ENCODE measurements around the gene TNNI3. TPM values are rescaled to one million over a fixed set of nuclear protein-coding genes. Genes with fewer than 3 reads are reported as not detected.
A peak's percentile ranks its signal among the peaks of the same experiment; 100 is the strongest.
"Not testable (repeated sequence)": the region's sequence is repeated elsewhere in the genome, so short reads cannot be mapped to it uniquely, and the experiment has no call there.

TNNI3 gene
- polyA plus RNA-seq, 3 donors from 2014 or later = 1.5 TPM; not detected in 2

GRCh38 chr19:55165952-55166529 is 8.5 kb upstream of the TNNI3 start:
- Mint-ChIP-seq H3K27ac (peak overlapping the region in 1 of 6 donors; percentile 21), H3K4me3 (peak overlapping the region; percentile 33 to 76 (median 57)), H3K9me3 (peaks cover 0 to 7% (median 0%) of the 10 kb centered on the region in 6 donors), H3K27me3 (ENCODE audit: low read depth in 3 of 3) (peaks cover 11 to 42% (median 22%) of the 10 kb centered on the region in 3 donors), H3K4me1 (peaks cover 13 to 14% of the 10 kb centered on the region in 2 donors), H3K36me3 (no peaks in the 10 kb centered on the region)
- peak; percentile 13 to 56 (median 44) for DNase-seq

GRCh38 chr19:55161571-55162322 is 4.2 kb upstream of the TNNI3 start:
- Mint-ChIP-seq H3K27me3 (ENCODE audit: low read depth in 3 of 3) (peaks cover 9 to 27% (median 15%) of the 10 kb centered on the region in 3 donors), H3K4me1 (peaks cover 7 to 13% of the 10 kb centered on the region in 2 donors), H3K27ac (no peak overlapping the region), H3K4me3 (no peak overlapping the region), H3K36me3 (no peaks in the 10 kb centered on the region), H3K9me3 (peaks cover 0 to 3% (median 0%) of the 10 kb centered on the region in 6 donors)
- no peak for DNase-seq

- Mint-ChIP-seq H3K9me3 (peaks cover 0 to 2% (median 0%) of the 10 kb centered on the region in 6 donors), H3K36me3 (no peaks in the 10 kb centered on the region), H3K4me1 (peaks cover 7 to 12% of the 10 kb centered on the region in 2 donors), H3K27me3 (ENCODE audit: low read depth in 3 of 3) (peaks cover 5 to 21% (median 12%) of the 10 kb centered on the region in 3 donors), H3K4me3 (no peak overlapping the region), H3K27ac (no peak overlapping the region)
- no peak for DNase-seq
These were observed 3.4 kb upstream of the TNNI3 start for GRCh38 chr19:55160986-55161365.

GRCh38 chr19:55160128-55160985 is 2.8 kb upstream of the TNNI3 start:
- Mint-ChIP-seq H3K27me3 (ENCODE audit: low read depth in 3 of 3) (peaks cover 5 to 21% (median 6%) of the 10 kb centered on the region in 3 donors), H3K9me3 (peaks cover 0 to 2% (median 0%) of the 10 kb centered on the region in 6 donors)

GRCh38 chr19:55158848-55159749 is 1.6 kb upstream of the TNNI3 start:
- no peak overlapping the region for H3K4me3 Mint-ChIP-seq
- DNase-seq = no peak
- H3K4me1 Mint-ChIP-seq = peaks cover 12 to 14% of the 10 kb centered on the region in 2 donors
- no peaks in the 10 kb centered on the region for H3K36me3 Mint-ChIP-seq
- no peak overlapping the region for H3K27ac Mint-ChIP-seq
- H3K27me3 Mint-ChIP-seq (ENCODE audit: low read depth in 3 of 3) = peaks cover 2 to 19% (median 7%) of the 10 kb centered on the region in 3 donors
- H3K9me3 Mint-ChIP-seq = peaks cover 0 to 2% (median 0%) of the 10 kb centered on the region in 6 donors

More at GRCh38 chr19:55160128-55160985, 2.8 kb upstream of the TNNI3 start:
- Mint-ChIP-seq H3K36me3 (no peaks in the 10 kb centered on the region), H3K4me1 (peaks cover 7 to 11% of the 10 kb centered on the region in 2 donors), H3K4me3 (peak overlapping the region in 2 of 5 donors; percentile 12 to 70), H3K27ac (peak overlapping the region in 1 of 6 donors; percentile 70)
- DNase-seq = peak; percentile 86 to 87 (median 86)

GRCh38 chr19:55158423-55158822 is 891 bp upstream of the TNNI3 start:
- Mint-ChIP-seq H3K27ac (no peak overlapping the region), H3K4me1 (peaks cover 17 to 19% of the 10 kb centered on the region in 2 donors), H3K36me3 (no peaks in the 10 kb centered on the region), H3K9me3 (peaks cover 0 to 2% (median 0%) of the 10 kb centered on the region in 6 donors), H3K27me3 (ENCODE audit: low read depth in 3 of 3) (peaks cover 6 to 15% (median 7%) of the 10 kb centered on the region in 3 donors), H3K4me3 (peak overlapping the region in 1 of 5 donors; percentile 30)
- no peak for DNase-seq

GRCh38 chr19:55156202-55157063 is 1.1 kb downstream of the TNNI3 start:
- no peaks in the 10 kb centered on the region for H3K36me3 Mint-ChIP-seq
- H3K4me3 Mint-ChIP-seq = peak overlapping the region; percentile 26 to 47 (median 32)
- H3K4me1 Mint-ChIP-seq = peaks cover 27 to 29% of the 10 kb centered on the region in 2 donors
- peak in 1 of 3 donors; percentile 26 for DNase-seq
- peaks cover 6 to 14% (median 7%) of the 10 kb centered on the region in 3 donors for H3K27me3 Mint-ChIP-seq (ENCODE audit: low read depth in 3 of 3)
- H3K27ac Mint-ChIP-seq = no peak overlapping the region
- H3K9me3 Mint-ChIP-seq = peaks cover 0 to 7% (median 0%) of the 10 kb centered on the region in 6 donors

- peaks cover 28 to 29% of the 10 kb centered on the region in 2 donors for H3K4me1 Mint-ChIP-seq
- not testable (repeated sequence) for H3K4me3 Mint-ChIP-seq, H3K9me3 Mint-ChIP-seq, DNase-seq, H3K27ac Mint-ChIP-seq, H3K36me3 Mint-ChIP-seq
- H3K27me3 Mint-ChIP-seq (ENCODE audit: low read depth in 3 of 3) = peaks cover 6 to 14% (median 7%) of the 10 kb centered on the region in 3 donors
These were observed 1.7 kb downstream of the TNNI3 start for GRCh38 chr19:55155784-55156183.

GRCh38 chr19:55153652-55154264 is 3.8 kb downstream of the TNNI3 start:
- Mint-ChIP-seq H3K27ac (no peak overlapping the region), H3K4me3 (no peak overlapping the region), H3K9me3 (peaks cover 0 to 7% (median 0%) of the 10 kb centered on the region in 6 donors), H3K36me3 (no peaks in the 10 kb centered on the region), H3K27me3 (ENCODE audit: low read depth in 3 of 3) (peaks cover 5 to 19% (median 7%) of the 10 kb centered on the region in 3 donors), H3K4me1 (peaks cover 25 to 28% of the 10 kb centered on the region in 2 donors)
- DNase-seq = no peak

- no peak for DNase-seq
- Mint-ChIP-seq H3K4me1 (peaks cover 24 to 28% of the 10 kb centered on the region in 2 donors), H3K27me3 (ENCODE audit: low read depth in 3 of 3) (peaks cover 7 to 21% (median 14%) of the 10 kb centered on the region in 3 donors), H3K36me3 (no peaks in the 10 kb centered on the region), H3K27ac (peak overlapping the region in 5 of 6 donors; percentile 26 to 83 (median 77)), H3K9me3 (peaks cover 0 to 7% (median 0%) of the 10 kb centered on the region in 6 donors), H3K4me3 (peak overlapping the region in 1 of 5 donors; percentile 8)
These were observed 5.5 kb downstream of the TNNI3 start for GRCh38 chr19:55152017-55152416.

- Mint-ChIP-seq H3K4me3 (no peak within 1 kb of the TSS), H3K36me3 (peaks cover 0 to 4% (median 0%) of the 10 kb centered on the region in 3 donors), H3K27ac (no peak within 1 kb of the TSS), H3K27me3 (ENCODE audit: low read depth in 3 of 3) (peaks cover 8 to 31% (median 21%) of the 10 kb centered on the region in 3 donors), H3K9me3 (peaks cover 0 to 7% (median 0%) of the 10 kb centered on the region in 6 donors), H3K4me1 (peaks cover 17 to 18% of the 10 kb centered on the region in 2 donors)
- no peak for DNase-seq
These were observed 8.2 kb downstream of the TNNI3 start, which contains the start of gene TNNT1 for GRCh38 chr19:55149078-55150003. TSS of gene TNNT1 (minus strand) at chr19:55149206. CDS start at chr19:55147157, 2,049 bp downstream.
